Measurements from ENCODE around the gene SPAG5. TPM values are rescaled to one million over a fixed set of nuclear protein-coding genes. Genes with fewer than 3 reads are reported as not detected.

SPAG5 gene, protein sequence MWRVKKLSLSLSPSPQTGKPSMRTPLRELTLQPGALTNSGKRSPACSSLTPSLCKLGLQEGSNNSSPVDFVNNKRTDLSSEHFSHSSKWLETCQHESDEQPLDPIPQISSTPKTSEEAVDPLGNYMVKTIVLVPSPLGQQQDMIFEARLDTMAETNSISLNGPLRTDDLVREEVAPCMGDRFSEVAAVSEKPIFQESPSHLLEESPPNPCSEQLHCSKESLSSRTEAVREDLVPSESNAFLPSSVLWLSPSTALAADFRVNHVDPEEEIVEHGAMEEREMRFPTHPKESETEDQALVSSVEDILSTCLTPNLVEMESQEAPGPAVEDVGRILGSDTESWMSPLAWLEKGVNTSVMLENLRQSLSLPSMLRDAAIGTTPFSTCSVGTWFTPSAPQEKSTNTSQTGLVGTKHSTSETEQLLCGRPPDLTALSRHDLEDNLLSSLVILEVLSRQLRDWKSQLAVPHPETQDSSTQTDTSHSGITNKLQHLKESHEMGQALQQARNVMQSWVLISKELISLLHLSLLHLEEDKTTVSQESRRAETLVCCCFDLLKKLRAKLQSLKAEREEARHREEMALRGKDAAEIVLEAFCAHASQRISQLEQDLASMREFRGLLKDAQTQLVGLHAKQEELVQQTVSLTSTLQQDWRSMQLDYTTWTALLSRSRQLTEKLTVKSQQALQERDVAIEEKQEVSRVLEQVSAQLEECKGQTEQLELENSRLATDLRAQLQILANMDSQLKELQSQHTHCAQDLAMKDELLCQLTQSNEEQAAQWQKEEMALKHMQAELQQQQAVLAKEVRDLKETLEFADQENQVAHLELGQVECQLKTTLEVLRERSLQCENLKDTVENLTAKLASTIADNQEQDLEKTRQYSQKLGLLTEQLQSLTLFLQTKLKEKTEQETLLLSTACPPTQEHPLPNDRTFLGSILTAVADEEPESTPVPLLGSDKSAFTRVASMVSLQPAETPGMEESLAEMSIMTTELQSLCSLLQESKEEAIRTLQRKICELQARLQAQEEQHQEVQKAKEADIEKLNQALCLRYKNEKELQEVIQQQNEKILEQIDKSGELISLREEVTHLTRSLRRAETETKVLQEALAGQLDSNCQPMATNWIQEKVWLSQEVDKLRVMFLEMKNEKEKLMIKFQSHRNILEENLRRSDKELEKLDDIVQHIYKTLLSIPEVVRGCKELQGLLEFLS
- total RNA-seq, result 100 to 1,000 TPM; 162 to 170 TPM

DNA sequence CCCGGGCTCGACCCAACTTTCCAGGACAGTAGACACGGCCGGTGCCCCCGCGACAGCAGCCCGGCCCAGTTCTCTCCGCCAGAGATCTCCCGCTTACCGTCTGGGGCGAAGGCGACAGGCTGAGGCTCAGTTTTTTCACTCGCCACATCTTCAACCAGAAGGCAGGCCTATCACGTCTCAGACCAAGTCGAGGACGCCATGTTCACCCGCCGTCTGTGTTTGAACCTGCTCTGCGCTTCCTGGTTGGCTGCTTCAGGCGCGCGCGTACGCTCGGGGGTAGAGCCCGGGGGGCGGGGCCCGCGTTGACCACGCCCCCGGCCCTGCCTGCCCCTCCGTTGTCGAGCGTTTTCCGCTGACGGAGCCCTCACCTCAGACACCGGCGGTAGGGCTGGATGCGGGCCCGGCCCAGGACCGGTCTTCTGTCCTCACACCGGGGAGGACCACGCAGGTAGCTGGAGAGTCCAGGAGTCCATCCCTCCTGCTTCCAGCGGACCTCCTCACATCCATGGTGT lies at the start of gene SPAG5:
Gene SPAG5 (minus strand): TSS at position 227 of the 512 bp plus-strand sequence. CDS start 79 bp downstream, at position 148.
- H3K4me3 Mint-ChIP-seq, result peak within 1 kb of the TSS; percentile 84

DNA sequence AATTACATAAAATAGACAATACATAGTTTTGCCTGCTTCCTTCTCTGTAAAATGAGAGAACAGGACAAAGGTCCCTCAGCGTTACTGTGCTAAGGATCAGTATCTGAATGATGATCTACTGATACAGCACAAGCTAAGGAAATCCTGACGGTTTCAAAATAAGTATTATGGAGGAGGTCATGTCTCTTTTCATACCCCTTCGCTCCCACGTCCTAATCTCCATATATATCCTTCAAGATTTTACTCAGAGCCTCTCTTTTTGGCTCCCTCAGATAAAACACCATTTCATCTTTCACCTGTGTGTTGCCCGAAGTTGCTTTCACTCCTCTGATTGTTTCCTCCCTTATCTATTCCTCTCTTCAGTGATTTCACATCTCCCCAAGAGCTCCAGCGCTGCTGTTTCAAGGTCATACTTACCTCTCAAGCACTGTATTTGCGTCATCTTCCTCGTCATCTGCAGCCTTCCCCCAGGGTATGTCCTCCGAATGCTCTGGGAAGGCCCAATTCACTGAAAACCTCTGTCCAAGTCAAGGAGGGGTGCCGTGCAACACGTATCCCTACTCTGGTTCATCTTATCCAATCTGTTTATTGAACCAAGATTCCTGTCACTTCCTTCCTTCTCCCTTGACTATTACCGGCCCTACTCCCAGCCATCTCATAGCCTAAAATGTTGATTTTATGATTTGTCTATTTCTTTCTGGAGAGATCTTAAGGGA lies 47.4 kb upstream of the SPAG5 start:
- H3K27ac Mint-ChIP-seq, result peak overlapping the region; percentile 84
- POLR2A ChIA-PET, result interaction anchor here (0.8 to 5.0 kb wide), 8 partner anchors 9 to 303 kb away, joined by 3 to 67 read pairs (median 5); partner anchors contain the start of genes PROCA1, RPL23A, SDF2 and SPAG5
- peaks cover 36% of the 10 kb centered on the region for H3K4me1 Mint-ChIP-seq (ENCODE audit: low read depth)
- no peaks in the 10 kb centered on the region for H3K9me3 Mint-ChIP-seq (ENCODE audit: insufficient read depth)
- H3K4me3 Mint-ChIP-seq, result peak overlapping the region; percentile 87
- CTCF ChIA-PET, result interaction anchor here (0.7 to 5.3 kb wide), 26 partner anchors 9 to 117 kb away, joined by 3 to 104 read pairs (median 4); partner anchors contain the start of genes NEK8, PIGS, PROCA1 and RPL23A
- H3K27me3 Mint-ChIP-seq (ENCODE audit: low read depth), result no peaks in the 10 kb centered on the region
- ATAC-seq, result no peak
- peaks cover 51% of the 10 kb centered on the region for H3K36me3 Mint-ChIP-seq (ENCODE audit: low read depth)
- no peak for DNase-seq

More for the DNA sequence above, at the start of gene SPAG5:
- Mint-ChIP-seq H3K27ac (peak within 1 kb of the TSS; percentile 91), H3K36me3 (ENCODE audit: low read depth) (peaks cover 25% of the 10 kb centered on the region), H3K4me1 (ENCODE audit: low read depth) (peaks cover 20% of the 10 kb centered on the region), H3K27me3 (ENCODE audit: low read depth) (no peaks in the 10 kb centered on the region), H3K9me3 (ENCODE audit: insufficient read depth) (no peaks in the 10 kb centered on the region)
- ChIA-PET POLR2A (interaction anchor here (0.6 to 2.6 kb wide), 21 partner anchors 10 to 232 kb away, joined by 3 to 19 read pairs (median 4); partner anchors contain the start of genes ALDOC, BLTP2, PIGS and SDF2), CTCF (interaction anchor here (1.1 to 3.1 kb wide), 5 partner anchors 13 to 45 kb away, joined by 6 to 14 read pairs (median 8); partner anchors contain the start of gene ALDOC)
- ATAC-seq (peak; percentile 95), DNase-seq (peak; percentile 96)

GRCh38 chr17:28645576-28645939 lies 46.7 kb upstream of the SPAG5 start:
- H3K27ac Mint-ChIP-seq, result peak overlapping the region; percentile 84
- peak overlapping the region; percentile 87 for H3K4me3 Mint-ChIP-seq
- peaks cover 54% of the 10 kb centered on the region for H3K36me3 Mint-ChIP-seq (ENCODE audit: low read depth)
- no peaks in the 10 kb centered on the region for H3K27me3 Mint-ChIP-seq (ENCODE audit: low read depth)
- H3K9me3 Mint-ChIP-seq (ENCODE audit: insufficient read depth), result no peaks in the 10 kb centered on the region
- ATAC-seq (no peak), DNase-seq (peak; percentile 30)
- CTCF ChIA-PET, result interaction anchor here (0.6 to 5.3 kb wide), 15 partner anchors 16 to 320 kb away, joined by 3 to 104 read pairs (median 4); partner anchors contain the start of genes ALDOC, NEK8, PIGS and PROCA1
- POLR2A ChIA-PET, result interaction anchor here (0.5 to 5.0 kb wide), 15 partner anchors 11 to 307 kb away, joined by 3 to 67 read pairs (median 4); partner anchors contain the start of genes PROCA1, SDF2 and SUPT6H
- H3K4me1 Mint-ChIP-seq (ENCODE audit: low read depth), result peaks cover 36% of the 10 kb centered on the region

DNA sequence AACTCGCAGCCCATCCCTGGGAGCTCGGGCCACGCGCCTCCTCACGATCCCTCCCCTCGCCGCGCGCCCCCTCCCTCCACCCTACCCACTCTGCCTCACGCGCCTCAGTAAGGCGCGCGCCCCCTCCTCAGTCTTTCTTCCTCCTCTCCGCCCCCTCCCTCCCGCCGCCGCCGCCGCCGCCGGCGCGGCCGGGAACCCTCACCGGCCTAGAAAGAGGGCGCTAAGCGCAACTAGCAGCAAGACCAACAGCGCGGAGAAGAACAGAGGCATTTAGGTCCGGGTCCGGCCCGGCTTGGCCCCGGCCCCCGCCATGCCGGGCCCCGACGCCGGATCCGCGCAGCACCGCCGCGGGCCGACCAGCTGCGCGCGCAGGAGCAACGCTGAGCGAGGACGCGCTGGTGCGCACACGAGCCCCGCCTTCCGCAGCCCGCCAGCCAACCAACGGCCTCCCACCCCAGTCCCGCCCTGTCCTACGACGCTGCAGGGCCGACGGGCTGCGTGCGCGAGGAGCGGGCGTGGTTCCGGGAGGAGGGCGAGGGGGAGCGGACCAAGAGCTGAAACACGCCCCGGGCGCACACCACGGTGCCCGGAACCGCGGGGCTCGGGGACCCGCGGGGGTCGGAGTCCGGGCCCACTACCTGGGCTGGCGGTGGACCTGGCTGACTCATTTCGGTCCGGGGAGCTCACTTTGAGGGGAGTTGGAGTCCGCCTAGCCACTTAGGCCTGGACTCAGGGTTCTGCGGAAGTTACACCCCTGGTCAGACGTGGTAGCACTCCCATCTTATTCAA lies 46.2 kb upstream of the SPAG5 start, which contains the start of gene BLTP2:
Gene BLTP2 (minus strand): TSS at position 372 of the 789 bp plus-strand sequence. CDS start 102 bp downstream, at position 270.
- H3K27me3 Mint-ChIP-seq (ENCODE audit: low read depth), result no peaks in the 10 kb centered on the region
- peaks cover 55% of the 10 kb centered on the region for H3K36me3 Mint-ChIP-seq (ENCODE audit: low read depth)
- ATAC-seq (peak; percentile 98), DNase-seq (peak; percentile 97)
- peaks cover 39% of the 10 kb centered on the region for H3K4me1 Mint-ChIP-seq (ENCODE audit: low read depth)
- peak within 1 kb of the TSS; percentile 84 for H3K27ac Mint-ChIP-seq
- no peaks in the 10 kb centered on the region for H3K9me3 Mint-ChIP-seq (ENCODE audit: insufficient read depth)
- CTCF ChIA-PET, result interaction anchor here (0.6 to 5.3 kb wide), 25 partner anchors 8 to 501 kb away, joined by 3 to 104 read pairs (median 4); partner anchors contain the start of genes ALDOC, PIGS, PROCA1 and RPL23A
- POLR2A ChIA-PET, result interaction anchor here (0.5 to 5.0 kb wide), 19 partner anchors 11 to 307 kb away, joined by 3 to 67 read pairs (median 4); partner anchors contain the start of genes PROCA1, RPL23A, SDF2 and SUPT6H
- H3K4me3 Mint-ChIP-seq, result peak within 1 kb of the TSS; percentile 87

- H3K27me3 Mint-ChIP-seq (ENCODE audit: low read depth), result no peaks in the 10 kb centered on the region
- no peaks in the 10 kb centered on the region for H3K9me3 Mint-ChIP-seq (ENCODE audit: insufficient read depth)
- DNase-seq, result peak; percentile 61
- peaks cover 60% of the 10 kb centered on the region for H3K36me3 Mint-ChIP-seq (ENCODE audit: low read depth)
- peak overlapping the region; percentile 84 for H3K27ac Mint-ChIP-seq
- POLR2A ChIA-PET, result interaction anchor here (0.9 to 5.0 kb wide), 14 partner anchors 10 to 94 kb away, joined by 3 to 67 read pairs (median 4); partner anchors contain the start of genes PROCA1, RPL23A, SDF2 and SUPT6H
- H3K4me3 Mint-ChIP-seq, result peak overlapping the region; percentile 87
- peak; percentile 6 for ATAC-seq
- peaks cover 39% of the 10 kb centered on the region for H3K4me1 Mint-ChIP-seq (ENCODE audit: low read depth)
- CTCF ChIA-PET, result interaction anchor here (0.7 to 5.3 kb wide), 29 partner anchors 9 to 502 kb away, joined by 3 to 104 read pairs (median 4); partner anchors contain the start of genes ALDOC, PIGS, PROCA1 and RPL23A
These were observed 45.4 kb upstream of the SPAG5 start for GRCh38 chr17:28643983-28644786.

DNA sequence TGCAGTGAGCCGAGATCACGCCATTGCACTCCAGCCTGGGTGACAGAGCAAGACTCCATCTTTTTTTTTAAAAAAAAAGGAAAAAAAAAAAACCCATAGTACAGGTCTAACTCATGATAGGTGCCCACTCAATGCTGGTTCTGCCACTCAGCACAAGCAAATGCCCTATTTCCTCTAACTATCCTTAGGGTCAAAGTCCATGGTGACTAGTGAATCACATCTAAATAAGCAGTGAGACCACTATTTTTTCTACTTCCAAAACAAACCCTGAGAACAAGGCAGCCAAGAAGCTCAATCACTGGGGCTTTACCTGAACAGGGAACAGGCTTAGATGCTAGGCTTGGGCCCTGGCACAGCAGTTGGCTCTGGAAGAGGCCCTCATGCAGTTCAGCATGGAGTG lies 42.8 kb upstream of the SPAG5 start:
- H3K4me1 Mint-ChIP-seq (ENCODE audit: low read depth), result peaks cover 34% of the 10 kb centered on the region
- ChIA-PET POLR2A (no interaction called here), CTCF (no interaction called here)

DNA sequence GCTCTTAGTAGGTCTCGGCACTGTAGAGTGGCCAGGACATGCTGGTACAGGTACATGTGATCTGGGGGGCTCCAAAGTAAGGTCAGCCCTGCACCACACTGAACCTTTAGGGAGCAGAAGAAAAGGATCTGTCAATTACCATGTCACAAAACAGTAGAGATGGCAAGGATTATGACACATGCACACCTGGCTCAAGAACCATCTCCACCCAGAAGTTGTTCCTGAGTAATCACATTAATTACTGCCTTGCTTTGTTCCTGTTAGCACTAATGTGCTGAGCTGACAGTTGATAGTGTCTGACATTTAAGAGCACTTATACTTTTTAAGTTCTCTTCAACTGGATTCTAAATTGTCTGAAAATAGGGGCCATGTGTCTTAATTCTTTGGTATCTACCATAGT lies 36.7 kb upstream of the SPAG5 start:
- ATAC-seq (no peak), DNase-seq (no peak)
- CTCF ChIA-PET, result interaction anchor here (1.0 to 2.2 kb wide), 3 partner anchors 8 to 22 kb away, joined by 3 to 6 read pairs (median 5); no protein-coding TSS in a partner anchor
- Mint-ChIP-seq H3K36me3 (ENCODE audit: low read depth) (peaks cover 83% of the 10 kb centered on the region), H3K4me1 (ENCODE audit: low read depth) (peaks cover 11% of the 10 kb centered on the region), H3K4me3 (no peak overlapping the region), H3K27ac (no peak overlapping the region), H3K27me3 (ENCODE audit: low read depth) (no peaks in the 10 kb centered on the region), H3K9me3 (ENCODE audit: insufficient read depth) (no peaks in the 10 kb centered on the region)
- POLR2A ChIA-PET, result interaction anchor here (0.9 kb wide), 1 partner anchor 26 kb away, joined by 3 read pairs; the partner anchor contains the start of gene SDF2

More for the DNA sequence above, 42.8 kb upstream of the SPAG5 start:
- H3K4me3 Mint-ChIP-seq, result no peak overlapping the region
- no peaks in the 10 kb centered on the region for H3K9me3 Mint-ChIP-seq (ENCODE audit: insufficient read depth)
- H3K27me3 Mint-ChIP-seq (ENCODE audit: low read depth), result no peaks in the 10 kb centered on the region
- DNase-seq, result no peak
- no peak overlapping the region for H3K27ac Mint-ChIP-seq
- no peak for ATAC-seq
- H3K36me3 Mint-ChIP-seq (ENCODE audit: low read depth), result peaks cover 67% of the 10 kb centered on the region

DNA sequence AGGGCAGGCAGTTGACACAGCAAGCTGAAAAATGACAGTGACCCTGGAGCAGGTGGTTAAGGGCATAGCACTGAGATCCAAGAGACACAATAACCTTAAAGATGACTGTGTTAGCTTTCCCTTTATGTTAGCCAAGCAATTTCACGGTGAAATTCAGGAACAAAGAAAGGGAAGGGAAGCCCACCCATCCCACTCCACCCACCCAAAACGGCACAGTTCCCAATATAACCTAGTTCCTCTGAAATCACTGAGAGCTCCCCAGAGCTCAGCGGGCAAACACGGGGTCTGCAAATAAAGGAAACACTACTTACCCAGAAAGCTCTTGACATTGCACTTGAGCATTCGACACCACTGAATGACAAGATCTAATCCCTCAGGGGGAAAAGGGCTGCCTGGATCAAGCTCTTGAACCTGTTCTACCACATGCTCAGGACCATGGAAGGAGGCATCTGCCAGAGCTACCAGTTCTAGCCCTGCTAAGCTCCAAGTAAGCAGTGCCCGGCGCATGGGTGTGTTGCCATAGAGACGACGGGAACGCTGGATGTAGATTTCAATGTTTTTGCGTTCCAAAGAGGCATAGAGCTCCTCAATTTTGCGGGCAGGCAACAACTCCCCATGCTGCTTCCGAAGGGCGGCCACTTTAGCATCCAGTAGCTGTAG lies 35.5 kb upstream of the SPAG5 start:
- H3K9me3 Mint-ChIP-seq (ENCODE audit: insufficient read depth), result no peaks in the 10 kb centered on the region
- DNase-seq (no peak), ATAC-seq (no peak)
- H3K27ac Mint-ChIP-seq, result no peak overlapping the region
- H3K27me3 Mint-ChIP-seq (ENCODE audit: low read depth), result no peaks in the 10 kb centered on the region
- ChIA-PET CTCF (interaction anchor here (1.1 to 2.2 kb wide), 3 partner anchors 9 to 13 kb away, joined by 3 to 6 read pairs (median 3); no protein-coding TSS in a partner anchor), POLR2A (interaction anchor here (1.3 kb wide), 1 partner anchor 10 kb away, joined by 6 read pairs; the partner anchor contains the start of gene BLTP2)
- no peak overlapping the region for H3K4me3 Mint-ChIP-seq
- peaks cover 9% of the 10 kb centered on the region for H3K4me1 Mint-ChIP-seq (ENCODE audit: low read depth)
- peaks cover 78% of the 10 kb centered on the region for H3K36me3 Mint-ChIP-seq (ENCODE audit: low read depth)
